ENCODE measurements around the gene FAM234B.

Gene FAM234B

GRCh38 chr12:13044002-13044905 is at the start of gene FAM234B:
Gene FAM234B, plus strand, starts transcription at chr12:13044381. Its CDS starts 23 bp downstream, at chr12:13044404.
- peak; percentile 48 to 69 (median 61) for DNase-seq (ENCODE audit: low read depth in 2 of 3, low spot score in 1 of 3)

- DNase-seq (ENCODE audit: low read depth in 2 of 3, low spot score in 1 of 3), result no peak
These were observed 49.1 kb upstream of the FAM234B start for GRCh38 chr12:12995088-12995487.

- no peak for DNase-seq (ENCODE audit: low read depth in 2 of 3, low spot score in 1 of 3)
These were observed 48.0 kb upstream of the FAM234B start for GRCh38 chr12:12996209-12996608.

GRCh38 chr12:12997156-12997555 is 47.0 kb upstream of the FAM234B start:
- no peak for DNase-seq (ENCODE audit: low read depth in 2 of 3, low spot score in 1 of 3)

GRCh38 chr12:12997734-12998133 is 46.4 kb upstream of the FAM234B start:
- DNase-seq (ENCODE audit: low read depth in 2 of 3, low spot score in 1 of 3), result no peak

GRCh38 chr12:12998248-12998647 is 45.9 kb upstream of the FAM234B start:
- DNase-seq (ENCODE audit: low read depth in 2 of 3, low spot score in 1 of 3), result no peak

- DNase-seq (ENCODE audit: low read depth in 2 of 3, low spot score in 1 of 3), result no peak
These were observed 44.8 kb upstream of the FAM234B start for GRCh38 chr12:12999271-12999958.

- peak; percentile 88 to 98 (median 95) for DNase-seq (ENCODE audit: low read depth in 2 of 3, low spot score in 1 of 3)
These were observed 44.1 kb upstream of the FAM234B start, which contains the start of gene HEBP1 for GRCh38 chr12:12999959-13000615. Gene HEBP1, minus strand, starts transcription at chr12:13000265. Its CDS starts 151 bp downstream, at chr12:13000114.

- DNase-seq (ENCODE audit: low read depth in 2 of 3, low spot score in 1 of 3), result peak in 1 of 3 donors; percentile 29
These were observed 43.6 kb upstream of the FAM234B start for GRCh38 chr12:13000616-13000924.

- peak in 1 of 3 donors; percentile 12 for DNase-seq (ENCODE audit: low read depth in 2 of 3, low spot score in 1 of 3)
These were observed 43.0 kb upstream of the FAM234B start for GRCh38 chr12:13000925-13001774.

- no peak for DNase-seq (ENCODE audit: low read depth in 2 of 3, low spot score in 1 of 3)
These were observed 42.5 kb upstream of the FAM234B start for GRCh38 chr12:13001775-13002040.

- no peak for DNase-seq (ENCODE audit: low read depth in 2 of 3, low spot score in 1 of 3)
These were observed 41.7 kb upstream of the FAM234B start for GRCh38 chr12:13002301-13003097.

- DNase-seq (ENCODE audit: low read depth in 2 of 3, low spot score in 1 of 3), result no peak
These were observed 39.8 kb upstream of the FAM234B start for GRCh38 chr12:13004361-13004760.

- no peak for DNase-seq (ENCODE audit: low read depth in 2 of 3, low spot score in 1 of 3)
These were observed 39.2 kb upstream of the FAM234B start for GRCh38 chr12:13004986-13005385.

- no peak for DNase-seq (ENCODE audit: low read depth in 2 of 3, low spot score in 1 of 3)
These were observed 38.5 kb upstream of the FAM234B start for GRCh38 chr12:13005649-13006048.

- DNase-seq (ENCODE audit: low read depth in 2 of 3, low spot score in 1 of 3), result no peak
These were observed 36.5 kb upstream of the FAM234B start for GRCh38 chr12:13007496-13008233.

GRCh38 chr12:13008741-13009380 is 35.3 kb upstream of the FAM234B start:
- DNase-seq (ENCODE audit: low read depth in 2 of 3, low spot score in 1 of 3), result no peak

- DNase-seq (ENCODE audit: low read depth in 2 of 3, low spot score in 1 of 3), result no peak
These were observed 33.1 kb upstream of the FAM234B start for GRCh38 chr12:13011098-13011497.

GRCh38 chr12:13022851-13023271 is 21.3 kb upstream of the FAM234B start:
- no peak for DNase-seq (ENCODE audit: low read depth in 2 of 3, low spot score in 1 of 3)

All from stimulated activated CD4-positive, alpha-beta T cell treated with anti-CD3 and anti-CD28 coated beads, Interleukin-12 subunit alpha, Interleukin-12 subunit beta, amount 100 ng/mL, for 48 hours (primary cell).